IPS-15b (cell line): Measurements from ENCODE around the gene CC2D2A.
A peak's percentile ranks its signal among the peaks of the same experiment; 100 is the strongest.

Experiments used
- H3K27me3 ChIP-seq: one replicate; pipeline ENCODE4 v1.6.1; 2013; ENCODE audit warnings: low read length; ENCODE audit not compliant: control insufficient read depth, insufficient read depth
- H3K36me3 ChIP-seq: one replicate; pipeline ENCODE4 v1.6.1; 2013; ENCODE audit warnings: low read length; ENCODE audit not compliant: control insufficient read depth, insufficient read depth
- H3K4me1 ChIP-seq: one replicate; pipeline ENCODE4 v1.6.1; 2013; ENCODE audit warnings: mild to moderate bottlenecking, low read length; ENCODE audit not compliant: control insufficient read depth, insufficient read depth
- H3K4me3 ChIP-seq: one replicate; pipeline ENCODE4 v1.5.1; 2013; ENCODE audit warnings: low read depth, low read length
- H3K9ac ChIP-seq: one replicate; pipeline ENCODE4 v1.6.1; 2013; ENCODE audit warnings: low read depth, mild to moderate bottlenecking, low read length
- H3K9me3 ChIP-seq: one replicate; pipeline ENCODE4 v1.6.1; 2013; ENCODE audit warnings: mild to moderate bottlenecking, low read length; ENCODE audit not compliant: control insufficient read depth, insufficient read depth

The CC2D2A gene

GRCh38 chr4:15476396-15476795, 6.7 kb downstream of the CC2D2A start:
- Histone ChIP-seq H3K9me3 (no peaks in the 10 kb centered on the region), H3K36me3 (no peaks in the 10 kb centered on the region), H3K4me3 (no peak overlapping the region), H3K27me3 (no peaks in the 10 kb centered on the region), H3K4me1 (peaks cover 16% of the 10 kb centered on the region), H3K9ac (no peak overlapping the region)

- Histone ChIP-seq H3K4me3 (peak overlapping the region; percentile 79), H3K9me3 (no peaks in the 10 kb centered on the region), H3K9ac (no peak overlapping the region), H3K36me3 (no peaks in the 10 kb centered on the region), H3K27me3 (no peaks in the 10 kb centered on the region), H3K4me1 (peaks cover 5% of the 10 kb centered on the region)
Measured at GRCh38 chr4:15478724-15479088, 9.0 kb downstream of the CC2D2A start.

DNA sequence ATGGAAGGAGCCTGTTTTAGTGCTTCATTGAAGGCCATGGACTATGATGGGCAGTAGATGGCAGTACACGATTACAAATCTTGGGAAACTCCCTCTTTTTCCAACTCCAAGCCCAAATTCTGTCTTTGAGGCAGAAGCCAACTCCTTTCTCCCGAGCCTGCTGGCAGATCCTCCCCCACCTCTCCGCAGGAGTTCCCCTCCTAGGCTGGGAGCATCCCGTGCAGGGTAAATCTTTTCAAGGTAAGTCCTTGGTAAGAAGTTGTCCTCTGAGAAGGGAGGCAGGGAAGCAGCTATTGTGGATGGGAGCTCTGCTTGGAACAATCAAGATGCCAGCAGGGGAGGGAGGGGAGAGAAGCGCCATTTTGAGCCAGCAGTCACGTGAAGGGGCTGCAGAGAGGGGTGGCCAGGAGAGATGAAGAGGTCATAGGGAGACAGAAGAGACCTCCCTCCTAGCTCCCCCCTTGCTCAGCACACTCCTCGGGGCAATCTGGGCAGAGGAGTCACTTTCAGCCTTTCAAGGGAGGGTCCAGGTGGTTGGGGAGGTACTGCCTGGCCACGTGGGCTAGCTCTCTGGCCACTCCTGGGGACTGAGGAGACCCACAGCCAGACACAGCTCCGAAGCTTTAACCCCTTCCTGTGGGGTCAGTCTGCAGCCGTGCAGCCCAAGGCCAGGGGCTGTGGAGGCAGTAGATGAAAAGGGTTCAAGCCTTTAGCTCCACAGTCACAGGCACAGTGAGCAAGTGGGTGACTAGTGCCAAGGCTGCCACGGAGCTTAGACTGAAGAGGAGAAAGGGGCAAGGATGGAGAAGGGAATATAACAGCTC, 9.6 kb downstream of the CC2D2A start:
- Histone ChIP-seq H3K9ac (peak overlapping the region; percentile 96), H3K27me3 (no peaks in the 10 kb centered on the region), H3K9me3 (no peaks in the 10 kb centered on the region), H3K4me1 (peaks cover 3% of the 10 kb centered on the region), H3K4me3 (peak overlapping the region; percentile 79), H3K36me3 (no peaks in the 10 kb centered on the region)

DNA sequence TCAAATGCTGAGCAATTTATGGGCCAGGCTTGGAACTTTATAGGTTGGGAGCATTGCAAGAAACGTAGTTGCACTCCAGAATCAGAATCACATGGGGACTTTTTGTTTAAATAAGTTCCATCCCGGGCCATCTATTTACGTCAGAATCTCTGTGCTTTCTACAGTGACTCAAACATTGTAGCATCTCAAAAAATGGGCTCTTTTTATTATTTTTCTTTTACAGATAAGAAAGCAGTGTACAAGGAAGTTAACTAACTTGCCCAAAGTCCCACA, 10.2 kb downstream of the CC2D2A start:
- H3K4me1 ChIP-seq = peaks cover 3% of the 10 kb centered on the region
- H3K27me3 ChIP-seq = no peaks in the 10 kb centered on the region
- H3K4me3 ChIP-seq = peak overlapping the region; percentile 79
- no peaks in the 10 kb centered on the region for H3K9me3 ChIP-seq
- peak overlapping the region; percentile 96 for H3K9ac ChIP-seq
- H3K36me3 ChIP-seq = no peaks in the 10 kb centered on the region

- Histone ChIP-seq H3K4me3 (no peak overlapping the region), H3K27me3 (no peaks in the 10 kb centered on the region), H3K9ac (no peak overlapping the region), H3K36me3 (no peaks in the 10 kb centered on the region), H3K9me3 (no peaks in the 10 kb centered on the region), H3K4me1 (peaks cover 3% of the 10 kb centered on the region)
Measured at GRCh38 chr4:15481961-15482745, 12.5 kb downstream of the CC2D2A start.

DNA sequence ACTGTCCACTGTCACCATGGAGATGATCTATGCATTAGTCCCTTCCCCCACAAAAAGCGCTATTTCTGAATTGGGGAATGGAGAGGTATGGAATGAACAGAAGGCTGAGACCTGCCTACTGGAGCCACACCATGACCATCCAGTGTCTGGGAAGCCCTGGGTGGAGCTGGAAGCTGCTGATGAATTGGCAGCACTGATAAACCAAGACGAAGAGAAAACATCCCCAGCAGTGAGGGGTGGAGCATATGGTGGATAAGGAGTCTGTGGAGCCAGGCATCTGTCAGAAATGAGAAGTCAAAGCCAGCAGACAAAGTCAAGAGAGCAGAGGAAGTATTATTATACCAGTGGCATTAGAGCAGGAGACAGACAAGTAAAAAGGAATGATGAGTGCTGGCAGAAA, 13.2 kb downstream of the CC2D2A start:
- H3K27me3 ChIP-seq = no peaks in the 10 kb centered on the region
- H3K4me3 ChIP-seq = no peak overlapping the region

DNA sequence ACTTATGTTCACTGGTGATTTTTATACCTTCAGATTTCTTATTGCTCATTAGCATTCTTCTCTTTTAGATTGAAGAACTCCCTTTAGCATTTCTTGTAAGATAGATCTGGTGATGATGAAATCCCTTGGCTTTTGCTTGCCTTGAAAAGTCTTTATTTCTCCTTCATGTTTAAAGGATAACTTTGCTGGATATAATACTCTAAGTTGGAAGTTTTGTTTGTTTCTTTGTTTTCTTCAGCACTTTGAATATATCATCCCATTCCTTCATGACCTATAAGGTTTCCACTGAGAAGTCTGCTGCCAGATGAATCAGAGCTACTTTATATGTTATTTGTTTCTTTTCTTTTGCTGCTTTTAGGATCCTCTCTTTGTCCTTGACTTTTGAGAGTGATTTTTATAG, 18.5 kb downstream of the CC2D2A start:
- no peak overlapping the region for H3K9ac ChIP-seq
- no peaks in the 10 kb centered on the region for H3K27me3 ChIP-seq

More for the DNA sequence above, 13.2 kb downstream of the CC2D2A start:
- Histone ChIP-seq H3K36me3 (no peaks in the 10 kb centered on the region), H3K9ac (no peak overlapping the region), H3K9me3 (no peaks in the 10 kb centered on the region), H3K4me1 (peaks cover 3% of the 10 kb centered on the region)

DNA sequence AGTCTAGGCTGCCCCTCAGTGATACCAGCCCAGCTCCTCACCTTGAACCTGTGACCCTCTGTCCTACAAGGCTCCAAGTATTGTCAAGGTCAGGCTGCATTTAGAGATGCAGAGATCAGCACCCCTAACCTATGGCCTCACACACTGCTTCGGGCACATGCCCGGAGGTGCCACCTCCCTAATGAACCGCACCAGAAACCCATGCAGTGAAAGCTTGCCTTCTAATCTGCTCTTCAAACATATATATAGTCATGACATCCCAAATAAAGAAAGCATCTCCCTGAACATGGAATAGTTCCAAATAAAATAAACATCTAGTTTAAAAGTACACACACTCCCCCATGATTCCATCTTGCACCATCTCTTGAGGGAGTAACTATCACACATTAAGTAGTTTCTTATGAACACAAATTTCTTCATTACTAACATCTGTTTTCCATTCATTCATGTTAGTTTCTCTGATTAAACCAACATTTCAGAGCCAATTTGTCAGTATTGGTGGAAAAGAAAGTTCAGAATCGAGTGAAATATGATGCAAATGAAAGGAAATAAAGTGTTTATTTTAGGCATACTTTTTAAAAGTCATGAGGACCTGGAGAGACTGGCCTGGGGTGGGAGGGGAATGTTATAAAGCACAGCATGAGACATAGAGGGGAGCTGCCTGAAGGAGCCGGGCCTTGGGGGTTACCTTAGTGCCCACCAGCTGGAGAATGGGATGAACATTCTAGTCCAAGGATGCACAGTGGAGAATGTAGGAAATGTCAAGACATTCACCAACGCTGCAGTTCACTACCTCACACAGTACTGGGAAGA, 19.2 kb downstream of the CC2D2A start:
- H3K4me1 ChIP-seq = no peaks in the 10 kb centered on the region
- H3K27me3 ChIP-seq = no peaks in the 10 kb centered on the region
- H3K9ac ChIP-seq = no peak overlapping the region
- H3K4me3 ChIP-seq = no peak overlapping the region
- no peaks in the 10 kb centered on the region for H3K9me3 ChIP-seq
- no peaks in the 10 kb centered on the region for H3K36me3 ChIP-seq

More for the DNA sequence above, 18.5 kb downstream of the CC2D2A start:
- no peak overlapping the region for H3K4me3 ChIP-seq
- H3K9me3 ChIP-seq = no peaks in the 10 kb centered on the region
- H3K36me3 ChIP-seq = no peaks in the 10 kb centered on the region
- H3K4me1 ChIP-seq = no peaks in the 10 kb centered on the region

- Histone ChIP-seq H3K27me3 (no peaks in the 10 kb centered on the region), H3K9me3 (no peaks in the 10 kb centered on the region), H3K9ac (no peak overlapping the region), H3K4me3 (no peak overlapping the region), H3K4me1 (no peaks in the 10 kb centered on the region), H3K36me3 (no peaks in the 10 kb centered on the region)
Measured at GRCh38 chr4:15489551-15489950, 19.9 kb downstream of the CC2D2A start.

- Histone ChIP-seq H3K36me3 (no peaks in the 10 kb centered on the region), H3K9ac (no peak overlapping the region), H3K27me3 (no peaks in the 10 kb centered on the region), H3K9me3 (no peaks in the 10 kb centered on the region), H3K4me1 (no peaks in the 10 kb centered on the region), H3K4me3 (no peak overlapping the region)
Measured at GRCh38 chr4:15493411-15493810, 23.7 kb downstream of the CC2D2A start.

- Histone ChIP-seq H3K9me3 (no peaks in the 10 kb centered on the region), H3K27me3 (no peaks in the 10 kb centered on the region), H3K4me3 (no peak overlapping the region), H3K9ac (no peak overlapping the region), H3K36me3 (no peaks in the 10 kb centered on the region), H3K4me1 (no peaks in the 10 kb centered on the region)
Measured at GRCh38 chr4:15495621-15496020, 25.9 kb downstream of the CC2D2A start.
